Stimulated activated CD4-positive, alpha-beta T cell treated with anti-CD3 and anti-CD28 coated beads, Interleukin-4, amount 100 ng/mL, for 24 hours (primary cell): ENCODE data around the gene RAB11FIP4.

Experiments
- DNase-seq: peaks from one replicate; pipeline ENCODE4 v3.0.0-alpha.2; 2020

RAB11FIP4 gene

GRCh38 chr17:31572341-31572740, 180.9 kb downstream of the RAB11FIP4 start:
- DNase-seq: no peak

- no peak for DNase-seq
Measured at GRCh38 chr17:31573047-31573446, 181.6 kb downstream of the RAB11FIP4 start.

GRCh38 chr17:31573861-31574260, 182.4 kb downstream of the RAB11FIP4 start:
- no peak for DNase-seq

DNA sequence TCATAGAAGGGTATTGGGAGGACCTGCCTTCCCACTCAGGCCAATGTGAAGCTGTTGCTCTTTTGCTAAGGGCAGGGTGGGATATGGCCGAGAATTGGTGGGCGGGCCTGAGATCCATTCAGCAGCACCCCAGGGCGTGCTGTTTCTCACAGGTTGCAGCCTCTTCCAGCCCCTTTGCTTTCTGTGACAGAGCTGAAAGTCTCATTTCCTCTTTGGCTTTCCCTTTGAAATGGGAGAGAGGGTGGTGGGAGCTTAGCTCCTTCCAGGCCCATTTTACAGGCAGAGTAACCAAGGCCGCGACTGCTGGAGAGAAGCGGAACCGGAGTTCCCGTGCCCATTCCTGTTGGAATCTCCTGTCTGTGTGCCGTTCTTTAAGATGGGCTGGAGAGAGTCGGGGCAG, 183.0 kb downstream of the RAB11FIP4 start:
- no peak for DNase-seq

DNA sequence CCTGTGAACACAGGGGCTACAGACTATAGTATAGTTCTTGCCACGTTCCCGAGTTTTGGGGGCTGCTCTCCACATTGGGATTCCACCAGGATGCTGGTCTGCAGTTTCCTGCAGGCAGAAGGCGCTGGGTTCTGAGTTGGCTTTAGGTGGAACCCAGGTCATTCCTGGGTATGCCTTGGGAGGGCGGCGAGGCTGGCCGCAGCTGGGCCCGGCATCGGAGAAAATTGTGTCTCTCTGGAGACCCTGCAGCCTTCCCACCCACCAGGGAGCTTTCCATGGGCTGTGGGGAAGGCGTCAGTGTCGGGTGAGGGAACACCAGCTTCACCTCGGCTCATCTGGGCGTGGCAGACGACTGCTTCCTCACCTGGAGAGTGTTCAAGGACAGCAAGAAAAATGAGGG, 183.6 kb downstream of the RAB11FIP4 start:
- no peak for DNase-seq

DNA sequence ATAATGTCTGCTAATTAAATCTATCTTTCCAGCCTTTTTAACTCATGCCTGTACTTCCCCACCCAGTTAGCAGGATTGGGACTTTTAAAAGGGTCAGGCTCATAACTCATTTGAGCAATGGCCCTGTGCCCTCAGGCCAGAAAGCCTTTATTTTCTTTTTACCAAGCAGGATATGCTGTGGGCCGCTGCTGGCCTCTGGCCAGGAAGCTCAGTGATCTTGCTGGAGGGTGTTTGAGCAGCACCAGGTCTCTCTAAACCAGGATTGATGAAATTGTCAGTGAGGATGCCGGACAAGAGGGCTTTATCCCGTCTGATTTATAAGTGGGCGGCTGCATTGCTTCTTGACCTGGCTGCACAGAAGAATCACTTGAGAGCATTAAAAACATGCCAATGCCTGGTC, 187.8 kb downstream of the RAB11FIP4 start:
- DNase-seq: no peak

GRCh38 chr17:31580316-31580705, 188.8 kb downstream of the RAB11FIP4 start:
- DNase-seq: no peak

- no peak for DNase-seq
Measured at GRCh38 chr17:31580706-31581490, 189.4 kb downstream of the RAB11FIP4 start.

DNA sequence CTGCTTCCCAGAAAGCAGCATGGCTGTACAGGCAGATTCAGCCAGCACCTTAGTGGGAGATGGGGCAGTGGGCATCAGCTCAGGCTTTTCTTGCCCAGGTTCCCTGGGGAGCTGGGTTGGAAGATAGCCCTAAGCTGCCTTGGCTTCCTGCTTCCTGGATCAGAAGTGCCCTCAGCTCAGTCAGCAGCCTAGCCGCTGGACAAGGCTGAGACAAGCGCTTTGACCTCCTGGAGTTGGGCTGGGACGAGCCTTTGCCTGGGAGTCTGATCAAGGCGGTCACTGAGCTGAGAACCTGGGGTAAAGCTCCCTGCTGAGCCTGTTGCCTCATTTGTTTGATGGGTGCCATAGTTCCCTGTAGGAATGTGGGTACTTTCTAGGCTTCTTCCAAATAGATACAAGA, 190.0 kb downstream of the RAB11FIP4 start:
- no peak for DNase-seq

DNA sequence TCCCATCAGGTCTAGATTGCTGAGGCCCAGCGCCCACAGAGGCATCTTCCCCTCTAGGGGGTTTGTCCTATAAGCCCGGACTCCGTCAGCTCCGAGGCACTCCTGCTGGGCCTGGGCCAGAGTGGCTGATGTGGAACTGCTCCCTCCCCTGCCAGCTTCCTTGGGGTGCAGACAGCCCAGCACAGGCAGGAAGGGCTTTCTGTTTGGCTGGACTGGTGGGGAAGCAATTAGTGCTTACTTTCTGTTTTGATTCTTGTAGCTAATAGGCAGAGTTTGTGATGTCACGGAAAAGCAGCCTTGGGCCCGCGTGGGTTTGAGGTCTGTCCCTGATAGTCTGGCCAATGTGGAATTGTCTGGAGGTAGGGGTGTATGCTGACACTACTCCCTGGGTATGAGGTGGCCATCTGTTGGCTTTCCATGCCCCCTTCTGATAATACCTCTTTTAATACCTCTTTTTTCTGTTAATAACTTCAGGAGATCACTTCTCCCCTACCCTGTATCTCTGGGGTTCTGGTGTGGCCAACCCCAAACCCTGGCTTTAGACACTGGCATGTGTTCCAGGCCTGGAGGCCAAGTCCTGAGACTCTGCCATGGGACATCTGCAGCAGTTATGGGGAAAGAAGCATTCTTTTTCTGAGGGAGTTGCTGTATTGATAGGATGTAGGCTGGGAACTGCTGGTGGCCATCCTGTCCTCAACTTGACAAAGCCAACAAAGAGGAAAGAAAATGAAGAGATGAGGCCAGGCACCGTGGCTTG, 190.9 kb downstream of the RAB11FIP4 start:
- no peak for DNase-seq

- no peak for DNase-seq
Measured at GRCh38 chr17:31583772-31584356, 192.4 kb downstream of the RAB11FIP4 start.

DNA sequence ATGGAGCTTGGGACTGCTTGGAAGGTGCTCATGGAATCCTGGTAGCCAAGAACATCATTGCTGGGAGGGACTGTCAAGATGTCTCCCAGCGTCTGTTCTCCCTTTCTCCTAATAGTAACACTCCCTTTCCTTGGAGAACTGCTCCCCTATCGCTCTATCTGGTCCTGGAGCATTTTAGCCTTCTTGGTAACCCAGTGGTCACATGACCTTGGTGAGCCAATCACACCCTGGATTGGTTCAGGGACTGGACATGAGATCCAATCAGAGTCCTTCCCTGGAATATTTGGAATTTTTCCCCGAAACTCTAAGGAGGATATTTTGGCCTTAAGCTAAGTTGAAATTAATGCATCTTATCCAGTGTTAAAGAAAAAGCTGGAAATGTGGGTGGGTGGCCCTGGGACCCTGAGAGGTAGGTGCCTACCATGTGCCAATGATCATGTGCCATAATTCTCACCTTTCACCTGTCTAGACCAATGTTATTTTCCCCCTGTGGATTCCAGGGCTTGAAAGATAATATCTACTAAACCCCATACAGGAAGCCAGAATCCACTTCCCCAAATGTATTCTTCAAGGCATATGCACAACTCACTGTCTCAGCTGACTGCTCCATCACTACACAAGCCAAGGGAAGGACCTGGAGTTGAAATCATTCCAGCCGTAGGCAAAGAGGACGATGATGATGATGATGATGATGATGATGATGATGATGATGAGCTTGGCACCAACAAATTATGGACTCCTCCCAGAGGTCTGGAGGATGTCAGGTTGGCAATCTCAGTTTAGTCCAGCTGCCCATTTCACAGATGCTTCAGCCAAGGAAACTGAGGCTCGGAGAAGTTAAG, 193.2 kb downstream of the RAB11FIP4 start:
- DNase-seq: no peak

DNA sequence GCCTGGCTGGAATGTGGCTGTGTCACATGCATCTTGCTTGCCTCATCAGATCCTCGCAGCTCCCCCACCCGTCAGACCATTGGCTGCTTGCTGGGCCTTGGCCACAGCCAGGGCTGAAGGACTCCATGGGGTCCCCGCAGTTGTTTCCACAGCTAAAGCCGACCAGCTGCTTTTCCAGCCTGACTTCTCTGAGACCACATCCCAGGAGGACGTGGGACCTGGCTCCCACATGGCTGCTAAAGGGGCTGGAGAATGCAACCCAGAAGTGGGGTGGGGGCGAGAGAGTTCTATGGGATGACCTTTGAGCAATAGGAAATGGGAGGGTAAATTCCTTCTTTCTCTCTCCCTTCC, 193.8 kb downstream of the RAB11FIP4 start:
- no peak for DNase-seq

GRCh38 chr17:31586946-31587345, 195.5 kb downstream of the RAB11FIP4 start:
- DNase-seq: no peak

DNA sequence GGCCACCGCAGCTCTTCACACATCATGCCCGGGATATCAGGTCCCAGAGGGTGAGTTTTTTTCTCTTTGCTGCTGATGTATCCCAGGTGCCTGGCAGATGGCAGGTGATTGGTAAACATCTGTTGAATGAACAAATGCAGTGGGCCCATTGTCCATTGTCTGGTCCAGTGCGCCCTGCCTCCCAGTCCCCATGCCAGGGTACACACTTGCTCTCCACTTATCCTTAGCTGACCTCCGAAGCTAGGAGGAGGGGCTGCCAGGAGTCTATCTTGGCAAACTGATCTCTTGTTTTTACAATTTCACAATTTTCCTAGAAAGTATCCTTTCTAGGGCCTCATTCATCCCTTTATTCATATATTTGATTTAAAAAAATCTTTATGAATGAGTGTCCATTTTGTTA, 196.0 kb downstream of the RAB11FIP4 start:
- no peak for DNase-seq
